Activated CD4-positive, alpha-beta memory T cell treated with anti-CD3 and anti-CD28 coated beads for 36 hours (primary cell): Measurements from ENCODE around the gene DNAH17. TPM values are rescaled to one million over a fixed set of nuclear protein-coding genes. Genes with fewer than 3 reads are reported as not detected.
A peak's percentile ranks its signal among the peaks of the same experiment; 100 is the strongest.

Source experiments
- CTCF ChIA-PET: fragments of 350-600 bp; sonication (Branson Sonifier 250); formaldehyde crosslinking; loops from one replicate; lab custom pipeline; 2021; ENCODE audit warnings: antibody characterized with exemption, inconsistent platforms; lab: Charles Lee
- POLR2A ChIA-PET: fragments of 350-600 bp; sonication (Branson Sonifier 250); formaldehyde crosslinking; loops from one replicate; lab custom pipeline; 2021; ENCODE audit warnings: antibody characterized with exemption; lab: Charles Lee
- DNase-seq: peaks from one replicate; pipeline ENCODE4 v3.0.0-alpha.2; 2020
- H3K27ac Mint-ChIP-seq: one replicate; pipeline ENCODE4 v1.8.0; 2021; ENCODE audit warnings: mixed read lengths
- H3K27me3 Mint-ChIP-seq: one replicate; pipeline ENCODE4 v1.8.0; 2021; ENCODE audit warnings: mixed read lengths
- H3K36me3 Mint-ChIP-seq: one replicate; pipeline ENCODE4 v1.8.0; 2021; ENCODE audit warnings: mixed read lengths
- H3K4me1 Mint-ChIP-seq: one replicate; pipeline ENCODE4 v1.8.0; 2021; ENCODE audit warnings: low read depth, mixed read lengths
- H3K4me3 Mint-ChIP-seq: one replicate; pipeline ENCODE4 v1.8.0; 2021; ENCODE audit warnings: mild to moderate bottlenecking, mixed read lengths
- H3K9me3 Mint-ChIP-seq: one replicate; pipeline ENCODE4 v1.8.0; 2021; ENCODE audit warnings: mixed read lengths
- intact Hi-C: fragments of 100-400 bp; cut with micrococcal nuclease; formaldehyde crosslinking; loops from one replicate; pipeline ENCODE4 v1.15.1; 2023
- total RNA-seq, 2 experiments: library from RNA; stranded (reverse); gene quantifications; one replicate each; pipeline ENCODE4 v1.2.3, GENCODE V29; 2021

DNAH17 gene
- total RNA-seq, 2 experiments from 2014 or later, result 0.21 to 0.29 TPM

DNA sequence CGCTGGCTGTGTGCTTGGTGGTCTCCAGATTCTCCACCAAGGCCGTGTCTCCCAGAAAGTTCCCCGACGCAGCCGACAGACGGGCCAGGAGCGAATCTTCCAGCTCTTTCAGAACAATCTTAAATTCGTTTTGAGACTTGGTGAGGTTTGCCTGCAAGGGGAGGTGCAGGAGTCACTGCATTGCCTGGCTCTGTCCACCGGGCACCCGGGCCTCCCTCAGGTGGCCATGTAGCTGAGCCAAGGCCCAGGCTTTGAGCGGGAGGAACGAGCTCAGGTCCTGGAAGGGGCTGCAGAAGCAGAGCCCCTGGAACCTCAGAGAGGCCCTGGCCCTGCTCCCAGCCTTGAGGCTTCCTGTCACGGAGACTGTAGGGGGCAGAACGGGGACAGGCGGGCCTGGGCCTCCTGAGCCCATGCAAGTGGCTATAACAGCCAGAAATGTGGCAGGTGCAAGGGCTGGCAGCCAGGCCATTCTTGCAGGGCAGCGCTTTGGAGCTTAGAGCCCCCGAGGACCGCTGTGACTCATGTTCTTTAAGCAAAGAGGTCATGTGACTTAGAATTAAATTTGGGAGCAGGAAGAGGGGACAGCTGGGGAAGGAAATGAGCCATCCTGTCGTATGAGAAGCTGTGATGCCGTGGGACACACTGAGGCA lies 126.4 kb downstream of the DNAH17 start:
- ChIA-PET POLR2A (no interaction called here), CTCF (no interaction called here)
- Mint-ChIP-seq H3K27ac (no peak overlapping the region), H3K36me3 (no peaks in the 10 kb centered on the region), H3K4me3 (no peak overlapping the region), H3K9me3 (no peaks in the 10 kb centered on the region), H3K4me1 (no peaks in the 10 kb centered on the region), H3K27me3 (no peaks in the 10 kb centered on the region)
- DNase-seq, result no peak
- intact Hi-C loops, result no loop called here

DNA sequence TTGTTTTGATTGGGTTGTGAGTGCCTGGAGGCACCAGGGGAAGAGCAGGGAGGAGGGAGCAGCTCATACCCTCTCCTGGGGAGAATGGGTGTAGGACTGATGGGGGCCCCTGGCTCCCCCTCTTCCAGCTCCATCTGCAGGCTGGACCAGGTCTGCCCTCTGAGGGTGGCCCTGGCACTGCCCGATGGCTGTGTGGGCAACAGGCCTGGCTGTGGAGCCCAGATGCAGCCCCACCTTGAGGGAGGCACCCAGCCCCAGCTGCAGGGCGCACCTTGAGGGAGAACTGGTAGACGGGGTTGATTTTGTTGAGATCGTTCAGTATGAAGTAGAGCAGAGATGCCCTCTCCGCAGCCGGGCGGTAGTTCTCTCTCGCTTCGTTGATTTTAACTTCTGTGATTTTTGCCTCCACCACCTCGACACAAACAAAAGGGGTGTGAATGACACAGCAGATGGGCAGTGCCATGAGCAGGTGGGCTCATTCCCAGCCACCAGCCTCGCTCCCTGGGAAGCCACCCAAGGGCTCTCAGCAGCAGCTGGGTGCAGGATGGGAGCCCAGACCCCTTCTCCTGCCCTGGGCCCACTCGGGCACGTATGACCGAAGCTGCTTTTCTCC lies 127.1 kb downstream of the DNAH17 start:
- H3K27ac Mint-ChIP-seq, result no peak overlapping the region
- H3K9me3 Mint-ChIP-seq, result no peaks in the 10 kb centered on the region
- no peak overlapping the region for H3K4me3 Mint-ChIP-seq
- no peaks in the 10 kb centered on the region for H3K36me3 Mint-ChIP-seq
- H3K4me1 Mint-ChIP-seq, result no peaks in the 10 kb centered on the region
- no peak for DNase-seq
- H3K27me3 Mint-ChIP-seq, result no peaks in the 10 kb centered on the region
- CTCF ChIA-PET, result no interaction called here
- POLR2A ChIA-PET, result no interaction called here
- intact Hi-C loops, result loop anchor here (10.0 kb wide), 2 partner anchors 255 to 395 kb away; partner anchors contain the start of gene USP36

DNA sequence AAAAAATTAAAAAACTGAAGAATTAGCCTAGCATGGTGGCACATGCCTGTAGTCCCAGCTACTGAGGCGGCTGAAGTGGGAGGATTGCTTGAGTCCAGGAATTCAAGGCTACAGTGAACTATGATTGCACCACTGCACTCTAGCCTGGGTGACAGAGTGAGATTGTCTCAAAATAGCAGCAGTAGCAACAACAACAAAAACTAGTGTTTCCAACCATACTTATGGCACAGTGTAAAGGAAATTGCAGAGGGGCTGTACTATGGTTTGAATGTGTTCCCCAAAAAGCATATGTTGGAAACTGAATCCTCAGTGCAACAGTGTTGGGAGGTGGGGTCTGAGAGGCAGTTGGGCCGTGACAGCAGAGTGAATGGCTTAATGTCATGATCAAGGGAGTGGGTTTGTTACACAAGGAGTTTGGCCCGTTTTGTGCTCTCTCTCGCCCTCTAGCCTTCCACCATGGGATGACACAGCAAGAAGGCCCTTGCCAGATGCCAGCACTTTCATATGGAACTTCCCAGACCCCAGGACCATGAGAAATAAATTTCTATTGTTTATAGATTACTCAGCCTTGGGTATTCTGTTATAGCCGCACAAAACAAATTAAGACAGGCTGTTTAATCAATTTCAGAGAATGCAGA lies 128.7 kb downstream of the DNAH17 start:
- H3K4me3 Mint-ChIP-seq, result no peak overlapping the region
- H3K27ac Mint-ChIP-seq, result no peak overlapping the region
- H3K27me3 Mint-ChIP-seq, result no peaks in the 10 kb centered on the region
- intact Hi-C loops, result loop anchor here (10.0 kb wide), 2 partner anchors 256 to 396 kb away; partner anchors contain the start of gene USP36
- no peaks in the 10 kb centered on the region for H3K9me3 Mint-ChIP-seq
- no peaks in the 10 kb centered on the region for H3K4me1 Mint-ChIP-seq
- DNase-seq, result peak; percentile 35
- CTCF ChIA-PET, result interaction anchor here (0.6 to 0.7 kb wide), 2 partner anchors 11 to 13 kb away, joined by 3 read pairs; no protein-coding TSS in a partner anchor
- POLR2A ChIA-PET, result no interaction called here
- H3K36me3 Mint-ChIP-seq, result no peaks in the 10 kb centered on the region

DNA sequence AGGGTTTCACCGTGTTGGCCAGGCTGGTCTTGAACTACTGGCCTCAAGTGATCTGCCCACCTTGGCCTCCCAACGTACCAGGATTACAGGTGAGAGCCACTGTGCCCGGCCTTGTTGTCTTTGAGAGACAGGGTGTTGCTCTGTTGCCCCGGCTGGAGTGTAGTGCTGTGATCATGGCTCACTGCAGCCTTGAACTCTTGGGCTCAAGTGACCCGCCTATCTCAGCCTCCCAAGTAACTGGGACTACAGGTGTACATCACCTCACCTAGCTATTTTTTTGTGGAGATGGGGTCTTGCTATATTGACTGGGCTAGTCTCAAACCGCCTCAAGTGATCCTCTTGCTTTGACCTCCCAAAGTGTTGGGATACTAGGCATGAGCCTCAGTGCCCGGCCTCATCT lies 130.4 kb downstream of the DNAH17 start:
- H3K27me3 Mint-ChIP-seq, result no peaks in the 10 kb centered on the region
- no peak overlapping the region for H3K4me3 Mint-ChIP-seq
- no peak overlapping the region for H3K27ac Mint-ChIP-seq
- ChIA-PET CTCF (interaction anchor here (0.6 to 1.3 kb wide), 2 partner anchors 30 to 55 kb away, joined by 3 read pairs; no protein-coding TSS in a partner anchor), POLR2A (no interaction called here)
- intact Hi-C loops, result loop anchor here (10.0 kb wide), 2 partner anchors 258 to 398 kb away; partner anchors contain the start of gene USP36
- no peaks in the 10 kb centered on the region for H3K4me1 Mint-ChIP-seq
- DNase-seq, result no peak
- H3K36me3 Mint-ChIP-seq, result no peaks in the 10 kb centered on the region
- no peaks in the 10 kb centered on the region for H3K9me3 Mint-ChIP-seq

DNA sequence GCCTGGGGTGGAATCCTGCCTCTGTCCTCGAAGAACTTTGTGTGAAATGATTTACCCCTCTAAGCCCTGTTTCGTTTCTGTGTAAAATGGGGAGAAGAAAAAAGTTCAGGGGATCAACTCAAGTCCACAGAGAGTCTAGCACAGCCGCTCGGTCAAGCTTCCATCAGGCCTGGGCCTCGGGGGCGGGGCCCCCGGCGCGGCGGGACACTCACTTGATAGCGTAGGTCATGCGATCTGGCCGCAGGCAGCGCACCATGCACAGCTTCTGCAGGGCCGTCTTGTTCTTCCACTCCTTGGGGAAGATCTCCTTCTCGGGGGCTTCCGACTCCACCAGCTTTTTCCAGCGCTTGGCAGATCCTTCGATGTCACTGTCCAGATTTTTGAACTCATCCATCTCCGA lies 132.8 kb downstream of the DNAH17 start:
- Mint-ChIP-seq H3K27ac (no peak overlapping the region), H3K36me3 (no peaks in the 10 kb centered on the region), H3K4me3 (no peak overlapping the region), H3K9me3 (no peaks in the 10 kb centered on the region), H3K27me3 (no peaks in the 10 kb centered on the region), H3K4me1 (no peaks in the 10 kb centered on the region)
- CTCF ChIA-PET, result interaction anchor here (1.0 kb wide), 1 partner anchor 9 kb away, joined by 3 read pairs; no protein-coding TSS in a partner anchor
- POLR2A ChIA-PET, result no interaction called here
- DNase-seq, result no peak
- intact Hi-C loops, result loop anchor here (10.0 kb wide), 2 partner anchors 260 to 400 kb away; partner anchors contain the start of gene USP36

DNA sequence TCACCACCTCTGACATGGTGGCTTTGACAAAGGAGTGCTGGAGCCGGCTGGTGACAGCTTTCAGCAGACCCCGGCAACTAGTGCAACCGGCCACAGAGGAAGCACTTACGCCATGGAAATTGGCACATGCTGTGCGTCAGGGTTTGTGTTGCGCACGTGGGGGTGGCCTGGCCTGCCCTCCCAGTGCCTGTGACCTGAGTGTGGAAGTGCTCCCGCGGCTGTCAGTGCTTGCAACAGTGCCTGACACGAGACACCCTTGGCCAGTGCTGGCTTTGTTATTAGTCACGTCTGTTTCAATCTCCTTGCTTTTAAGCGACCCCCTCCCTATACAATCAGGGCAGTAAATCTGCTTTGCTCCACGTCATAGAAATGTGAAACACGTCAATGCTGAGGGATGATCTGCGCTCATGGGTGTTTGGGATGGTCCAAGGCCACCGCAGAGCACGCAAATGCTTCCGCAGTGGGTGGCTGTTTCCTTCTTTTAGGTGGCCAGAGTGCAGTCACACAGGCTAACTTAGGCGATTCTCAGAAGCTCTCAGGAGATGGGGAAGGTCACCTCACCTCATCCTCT lies 134.5 kb downstream of the DNAH17 start:
- no peaks in the 10 kb centered on the region for H3K27me3 Mint-ChIP-seq
- no peaks in the 10 kb centered on the region for H3K4me1 Mint-ChIP-seq
- no peak overlapping the region for H3K27ac Mint-ChIP-seq
- H3K4me3 Mint-ChIP-seq, result no peak overlapping the region
- H3K9me3 Mint-ChIP-seq, result no peaks in the 10 kb centered on the region
- H3K36me3 Mint-ChIP-seq, result no peaks in the 10 kb centered on the region
- ChIA-PET CTCF (interaction anchor here (1.4 kb wide), 1 partner anchor 21 kb away, joined by 4 read pairs; no protein-coding TSS in a partner anchor), POLR2A (no interaction called here)
- intact Hi-C loops, result loop anchor here (10.0 kb wide), 2 partner anchors 262 to 402 kb away; partner anchors contain the start of gene USP36
- peak; percentile 29 for DNase-seq

DNA sequence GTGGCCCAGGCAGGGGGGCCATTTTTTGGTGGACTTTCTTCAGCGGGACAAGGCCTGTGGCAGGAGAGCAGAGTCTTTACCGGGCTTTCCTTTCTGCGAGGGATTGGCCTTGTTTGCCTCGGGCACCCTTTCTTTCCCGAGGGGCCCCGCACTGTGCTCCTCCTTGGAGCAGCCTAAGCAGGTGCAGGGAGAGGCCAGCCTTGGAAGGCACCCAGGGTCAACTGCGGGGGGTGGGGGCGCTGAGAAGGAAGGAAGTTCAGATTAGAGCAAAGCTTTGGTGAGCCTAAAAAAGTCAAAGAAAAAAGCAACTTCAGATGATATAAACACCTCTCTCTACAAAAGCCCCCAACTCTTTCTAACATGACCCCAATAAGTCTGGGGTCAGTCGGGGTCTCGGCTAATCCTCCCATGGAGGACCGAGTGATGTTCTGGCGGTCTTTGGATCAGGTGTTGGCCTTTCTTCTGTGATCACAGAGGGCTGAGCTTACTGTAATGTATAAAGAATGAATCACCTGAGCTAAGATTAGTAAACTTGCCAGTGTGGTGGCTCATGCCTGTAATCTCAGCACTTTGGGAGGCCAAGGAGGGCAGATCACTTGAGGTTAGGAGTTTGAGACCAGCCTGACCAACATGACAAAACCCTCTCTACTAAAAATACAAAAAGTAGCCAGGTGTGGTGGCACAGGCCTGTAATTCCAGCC lies 135.8 kb downstream of the DNAH17 start:
- H3K36me3 Mint-ChIP-seq, result no peaks in the 10 kb centered on the region
- ChIA-PET POLR2A (no interaction called here), CTCF (interaction anchor here (0.5 to 0.6 kb wide), 2 partner anchors 19 to 615 kb away, joined by 3 read pairs; no protein-coding TSS in a partner anchor)
- intact Hi-C loops, result loop anchor here (10.0 kb wide), 2 partner anchors 263 to 403 kb away; partner anchors contain the start of gene USP36
- peak; percentile 34 for DNase-seq
- no peaks in the 10 kb centered on the region for H3K9me3 Mint-ChIP-seq
- H3K27me3 Mint-ChIP-seq, result no peaks in the 10 kb centered on the region
- H3K4me3 Mint-ChIP-seq, result no peak overlapping the region
- H3K4me1 Mint-ChIP-seq, result no peaks in the 10 kb centered on the region
- no peak overlapping the region for H3K27ac Mint-ChIP-seq

DNA sequence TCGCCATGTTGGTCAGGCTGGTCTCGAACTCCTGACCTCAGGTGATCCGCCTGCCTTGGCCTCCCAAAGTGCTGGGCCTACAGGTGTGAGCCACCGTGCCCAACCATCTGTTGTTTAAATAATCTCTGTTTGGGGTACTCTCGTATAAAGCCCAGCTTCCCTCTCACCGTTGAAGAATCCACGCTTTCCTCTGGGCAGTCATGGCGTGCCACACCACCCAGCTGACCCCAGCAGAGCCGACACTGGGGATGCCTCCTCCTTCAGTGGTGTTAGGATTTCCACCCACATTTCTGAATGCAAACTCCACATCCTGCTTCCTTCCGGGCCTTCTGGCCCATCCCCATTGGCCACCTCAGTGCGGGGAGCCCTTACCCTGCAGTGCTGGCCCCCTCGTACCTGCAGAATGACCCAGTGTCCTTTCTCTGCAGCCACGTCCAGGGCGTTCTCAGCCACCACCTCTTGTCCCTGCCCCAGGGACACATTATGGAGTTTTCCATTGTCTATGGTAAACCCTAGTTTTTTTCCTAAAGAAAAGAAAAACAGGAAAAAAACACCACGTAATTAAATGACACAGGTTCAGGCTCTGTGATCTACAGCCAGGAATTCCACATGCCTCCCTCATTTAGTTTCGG lies 138.4 kb downstream of the DNAH17 start:
- DNase-seq, result no peak
- no peak overlapping the region for H3K27ac Mint-ChIP-seq
- CTCF ChIA-PET, result no interaction called here
- no peaks in the 10 kb centered on the region for H3K36me3 Mint-ChIP-seq
- intact Hi-C loops, result no loop called here
- POLR2A ChIA-PET, result no interaction called here
- no peaks in the 10 kb centered on the region for H3K9me3 Mint-ChIP-seq
- no peaks in the 10 kb centered on the region for H3K27me3 Mint-ChIP-seq
- H3K4me1 Mint-ChIP-seq, result no peaks in the 10 kb centered on the region
- H3K4me3 Mint-ChIP-seq, result no peak overlapping the region

DNA sequence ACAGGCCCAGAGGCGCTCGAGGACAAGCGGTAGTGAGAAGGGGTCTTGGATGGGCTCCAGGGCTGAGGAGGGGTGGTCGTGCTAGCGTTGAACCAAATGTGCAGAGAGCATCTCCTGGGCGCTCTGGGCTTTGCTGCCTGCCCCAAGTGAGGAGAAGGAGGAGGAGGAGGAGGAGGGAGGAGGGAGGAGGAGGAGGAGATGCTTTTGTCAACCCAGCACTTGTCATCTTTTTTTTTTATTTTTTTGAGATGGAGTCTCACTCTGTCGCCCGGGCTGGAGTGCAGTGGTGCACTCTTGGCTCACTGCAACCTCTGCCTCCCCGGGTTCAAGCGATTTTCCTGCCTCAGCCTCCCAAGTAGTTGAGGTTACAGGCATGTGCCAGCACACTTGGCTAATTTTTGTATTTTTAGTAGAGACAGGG lies 138.9 kb downstream of the DNAH17 start:
- ChIA-PET CTCF (no interaction called here), POLR2A (no interaction called here)
- no peaks in the 10 kb centered on the region for H3K27me3 Mint-ChIP-seq
- intact Hi-C loops, result no loop called here
- H3K36me3 Mint-ChIP-seq, result no peaks in the 10 kb centered on the region
- DNase-seq, result no peak
- H3K4me1 Mint-ChIP-seq, result no peaks in the 10 kb centered on the region
- no peak overlapping the region for H3K4me3 Mint-ChIP-seq
- H3K27ac Mint-ChIP-seq, result no peak overlapping the region
- no peaks in the 10 kb centered on the region for H3K9me3 Mint-ChIP-seq

DNA sequence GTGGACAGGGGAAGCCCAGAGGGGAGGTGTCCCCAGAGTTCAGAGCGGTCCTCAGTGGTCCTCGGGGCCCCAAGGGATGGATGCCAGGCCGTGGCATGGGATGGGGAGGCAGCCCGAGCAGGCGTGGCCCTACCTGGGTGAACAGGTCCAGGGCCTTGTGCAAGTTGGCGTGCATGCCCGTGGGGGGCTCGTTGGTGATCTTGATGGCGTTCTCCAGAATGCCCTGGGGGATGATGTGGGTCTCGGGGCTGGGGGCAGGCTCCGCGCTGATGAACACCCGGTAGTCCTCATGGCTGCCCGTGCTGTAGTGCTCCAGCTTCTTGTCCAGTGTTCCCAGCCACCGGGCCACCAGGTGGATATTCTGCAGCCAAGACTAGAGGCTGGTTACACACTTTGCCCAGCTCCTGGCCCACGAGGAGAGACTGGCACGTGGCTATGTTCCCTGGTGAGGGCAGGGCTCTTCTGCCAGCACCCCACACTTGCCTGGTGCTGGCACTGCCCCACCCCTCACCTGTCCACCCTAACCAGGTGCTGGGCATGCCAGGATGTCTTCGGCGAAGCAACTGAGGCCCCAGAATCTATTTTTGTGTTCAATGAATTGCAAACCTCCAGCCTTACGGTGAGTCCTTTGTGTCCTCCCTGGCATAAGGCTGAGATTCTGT lies 139.6 kb downstream of the DNAH17 start:
- no peak for DNase-seq
- intact Hi-C loops, result no loop called here
- POLR2A ChIA-PET, result no interaction called here
- Mint-ChIP-seq H3K27ac (no peak overlapping the region), H3K4me1 (no peaks in the 10 kb centered on the region), H3K27me3 (no peaks in the 10 kb centered on the region), H3K9me3 (no peaks in the 10 kb centered on the region), H3K36me3 (no peaks in the 10 kb centered on the region), H3K4me3 (no peak overlapping the region)
- CTCF ChIA-PET, result interaction anchor here (0.6 to 1.0 kb wide), 2 partner anchors 8 to 11 kb away, joined by 3 read pairs; no protein-coding TSS in a partner anchor
